GM12873 (cell line): Measurements from ENCODE around the gene UTP14C.

Experiments used
- CTCF ChIP-seq: IDR thresholded peaks from 2 replicates; pipeline ENCODE4 v1.5.1; 2012; ENCODE audit warnings: low read depth, mild to moderate bottlenecking, moderate library complexity, low read length, control low read depth; ENCODE audit not compliant: insufficient read depth; ENCODE audit errors: missing control alignments

Gene UTP14C

GRCh38 chr13:52061587-52061986 is 37.1 kb downstream of the UTP14C start:
- TF ChIP-seq CTCF: no peak

GRCh38 chr13:52067237-52067636 is 42.7 kb downstream of the UTP14C start:
- TF ChIP-seq CTCF: no peak

- TF ChIP-seq CTCF: peak; percentile 30
Observed at GRCh38 chr13:52070929-52071523, 46.5 kb downstream of the UTP14C start.
